Keratinocyte (primary cell): Measurements from ENCODE around the gene RPRML.

Experiments
- CTCF ChIP-seq, 3 experiments: IDR thresholded peaks in 1 of 3; conservative IDR thresholded peaks in 1 of 3; optimal IDR thresholded peaks in 1 of 3; 2 replicates in 2 of 3; 3 replicates in 1 of 3; pipeline versions ENCODE3 to v1.5.1; 2011; ENCODE audit warnings: low read length in 3 of 3, mild to moderate bottlenecking in 3 of 3, moderate library complexity in 2 of 3, control low read depth in 1 of 3, inconsistent platforms in 1 of 3; ENCODE audit not compliant: insufficient read depth in 2 of 3; ENCODE audit errors: extremely low read depth in 1 of 3
- EZH2 ChIP-seq: IDR thresholded peaks from one replicate; pipeline ENCODE4 v1.6.1; 2012; ENCODE audit warnings: inconsistent platforms, mild to moderate bottlenecking, low read length, moderate library complexity

GRCh38 chr17:46949291-46950174, 29.5 kb downstream of the RPRML start:
- TF ChIP-seq CTCF (optimal IDR thresholded peaks at IDR 0.05 in 1 of 3, IDR thresholded peaks at IDR 0.05 in 1 of 3, conservative IDR thresholded peaks at IDR 0.05 in 1 of 3; ENCODE audit: extremely low read depth in 1 of 3, insufficient read depth in 2 of 3, low read length in 3 of 3) (no peak), EZH2 (no peak)
